GM15510 (cell line): ENCODE measurements around the gene PEPD.

Experiments
- POLR2A ChIP-seq: IDR thresholded peaks from 3 replicates; pipeline ENCODE4 v1.6.1; 2011; ENCODE audit warnings: borderline replicate concordance; ENCODE audit not compliant: insufficient read length; ENCODE audit errors: extremely low read depth

PEPD gene

GRCh38 chr19:33507021-33507956 lies 14.3 kb downstream of the PEPD start:
- TF ChIP-seq POLR2A, result no peak

DNA sequence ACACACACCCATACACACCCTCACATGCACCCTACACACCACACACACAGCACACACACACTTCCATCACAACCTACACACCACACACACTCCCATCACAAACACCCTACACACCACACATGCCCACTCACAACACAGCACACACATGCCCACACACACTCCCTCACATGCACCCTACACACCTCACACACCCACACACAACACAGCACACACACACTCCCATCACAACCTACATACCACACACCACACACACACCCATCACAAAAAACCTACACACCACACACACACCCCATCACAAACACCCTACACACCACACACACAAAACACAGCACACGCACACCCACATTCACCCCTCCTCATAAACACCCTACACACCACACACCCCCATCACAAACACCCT lies 15.1 kb downstream of the PEPD start:
- no peak for TF ChIP-seq POLR2A

DNA sequence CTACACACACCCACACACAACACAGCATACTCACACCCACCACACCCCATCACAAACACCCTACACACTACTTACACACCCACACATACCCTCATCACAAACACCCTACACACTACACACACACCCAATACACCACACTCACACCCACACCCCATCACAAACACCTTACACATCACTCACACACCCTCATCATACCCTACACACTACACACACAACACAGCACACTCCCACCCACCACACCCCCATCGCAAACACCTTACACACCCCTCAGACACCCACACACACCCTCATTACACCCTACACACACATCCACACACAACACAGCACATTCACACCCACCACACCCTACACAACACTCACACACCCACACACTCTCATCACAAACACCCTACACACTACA lies 15.8 kb downstream of the PEPD start:
- TF ChIP-seq POLR2A, result no peak

DNA sequence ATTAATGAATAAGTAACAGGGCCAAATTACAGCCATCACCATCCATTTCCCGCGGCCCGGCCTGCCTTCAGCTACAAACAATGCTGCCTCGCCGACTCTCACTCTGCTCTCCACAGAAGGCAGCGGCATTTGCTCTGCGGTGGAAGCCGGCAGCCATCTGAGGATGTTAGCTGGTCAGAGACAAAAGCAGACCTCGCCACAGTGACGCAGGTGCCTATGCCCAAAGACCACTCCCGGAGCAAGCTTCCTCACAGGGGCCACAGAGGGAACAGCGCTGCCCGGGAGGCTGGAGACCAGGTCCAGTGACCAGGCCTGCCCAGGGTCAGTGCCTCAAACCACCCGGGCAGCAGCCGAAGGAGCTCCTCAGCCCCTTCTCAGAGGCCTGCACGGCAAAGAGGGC lies 16.4 kb downstream of the PEPD start:
- no peak for TF ChIP-seq POLR2A

- TF ChIP-seq POLR2A, result no peak
Measured at GRCh38 chr19:33504058-33504444, 17.5 kb downstream of the PEPD start.

GRCh38 chr19:33503433-33504057 lies 18.0 kb downstream of the PEPD start:
- no peak for TF ChIP-seq POLR2A

GRCh38 chr19:33503030-33503429 lies 18.6 kb downstream of the PEPD start:
- no peak for TF ChIP-seq POLR2A

- no peak for TF ChIP-seq POLR2A
Measured at GRCh38 chr19:33502521-33502920, 19.1 kb downstream of the PEPD start.

GRCh38 chr19:33501693-33502356 lies 19.8 kb downstream of the PEPD start:
- TF ChIP-seq POLR2A, result no peak

- no peak for TF ChIP-seq POLR2A
Measured at GRCh38 chr19:33500991-33501390, 20.6 kb downstream of the PEPD start.

GRCh38 chr19:33500586-33500985 lies 21.0 kb downstream of the PEPD start:
- no peak for TF ChIP-seq POLR2A

DNA sequence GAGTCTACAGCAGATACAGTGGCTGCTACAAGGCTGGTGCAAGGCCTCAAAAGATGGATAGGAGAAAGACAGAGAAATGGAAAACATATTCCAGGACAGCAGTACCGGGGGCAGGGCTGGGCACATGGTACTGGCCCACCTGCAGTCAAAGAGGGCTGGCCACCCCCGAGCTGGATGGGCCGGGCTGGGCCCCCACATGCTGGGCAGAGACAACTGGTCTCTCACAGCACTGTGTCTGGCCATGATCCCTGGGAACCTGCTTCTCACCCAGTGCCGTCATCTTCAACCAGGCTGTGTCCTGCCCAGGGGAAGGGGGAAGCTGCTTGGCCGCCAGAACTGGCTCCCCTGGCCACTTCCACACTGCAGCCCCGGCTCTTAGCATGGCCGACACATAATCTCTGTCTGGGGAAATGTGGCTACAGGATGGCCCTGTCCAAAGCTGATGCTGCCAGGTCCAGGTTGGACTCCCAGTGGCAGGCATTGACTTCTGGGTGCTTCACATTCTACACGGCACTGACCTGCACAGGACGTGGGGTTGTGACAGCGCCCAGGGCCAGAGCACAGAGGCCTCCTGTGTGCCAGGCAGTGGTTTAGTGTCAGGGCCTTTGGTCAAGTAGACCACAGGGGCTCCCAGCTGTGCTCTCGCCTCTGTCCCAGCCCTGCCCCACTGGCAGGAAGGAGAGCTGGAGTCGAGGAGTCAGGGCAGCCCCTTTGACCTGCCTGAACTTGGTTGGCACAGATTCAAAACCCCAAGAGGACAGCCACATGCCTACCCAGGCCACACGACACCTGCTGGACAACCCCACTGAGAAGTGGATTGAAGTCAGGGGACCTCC lies 21.7 kb downstream of the PEPD start:
- no peak for TF ChIP-seq POLR2A

DNA sequence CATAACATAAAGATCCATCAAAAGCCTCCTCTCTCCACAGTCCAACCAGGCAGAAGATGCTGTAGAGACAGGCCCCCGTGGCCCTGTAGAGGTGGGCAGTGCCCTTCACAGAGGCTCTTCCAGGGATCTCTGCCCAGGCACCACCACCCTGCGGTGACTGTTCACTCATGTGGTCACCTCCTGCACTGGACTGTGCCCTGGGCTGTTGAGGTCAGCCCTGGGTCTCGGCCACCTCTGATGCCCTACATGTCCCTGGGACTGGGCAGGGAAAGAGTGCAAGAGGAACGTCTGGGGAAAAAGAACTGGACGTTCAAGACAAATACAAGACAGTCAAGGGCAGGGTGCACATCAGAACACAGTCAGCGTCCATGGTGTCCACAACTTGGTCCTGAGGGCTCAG lies 22.3 kb downstream of the PEPD start:
- no peak for TF ChIP-seq POLR2A

DNA sequence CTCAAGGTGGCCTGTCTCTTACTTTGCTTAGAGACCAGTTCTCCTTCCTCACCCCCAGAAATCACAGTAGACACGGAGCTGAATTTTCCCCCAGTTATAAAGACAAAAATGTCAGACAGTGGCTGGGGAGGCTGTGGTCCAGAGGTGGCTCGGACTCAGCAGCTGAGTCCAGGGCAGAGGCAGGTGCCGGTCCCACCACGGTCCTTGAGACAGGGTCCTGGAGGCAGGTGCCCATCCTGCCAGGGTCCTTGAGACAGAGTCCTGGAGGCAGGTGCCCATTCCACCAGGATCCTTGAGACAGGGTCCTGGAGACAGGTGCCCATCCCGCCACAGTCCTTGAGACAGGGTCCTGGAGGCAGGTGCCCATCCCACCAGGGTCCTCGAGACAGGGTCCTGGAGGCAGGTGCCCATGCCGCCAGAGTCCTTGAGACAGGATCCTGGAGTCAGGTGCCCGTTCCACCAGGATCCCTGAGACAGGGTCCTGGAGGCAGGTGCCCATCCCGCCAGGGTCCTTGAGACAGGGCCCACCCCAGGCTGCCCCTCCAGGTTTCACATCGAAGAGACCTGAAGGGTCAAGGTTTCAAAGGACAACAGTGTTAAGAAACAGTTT lies 23.1 kb downstream of the PEPD start:
- no peak for TF ChIP-seq POLR2A

DNA sequence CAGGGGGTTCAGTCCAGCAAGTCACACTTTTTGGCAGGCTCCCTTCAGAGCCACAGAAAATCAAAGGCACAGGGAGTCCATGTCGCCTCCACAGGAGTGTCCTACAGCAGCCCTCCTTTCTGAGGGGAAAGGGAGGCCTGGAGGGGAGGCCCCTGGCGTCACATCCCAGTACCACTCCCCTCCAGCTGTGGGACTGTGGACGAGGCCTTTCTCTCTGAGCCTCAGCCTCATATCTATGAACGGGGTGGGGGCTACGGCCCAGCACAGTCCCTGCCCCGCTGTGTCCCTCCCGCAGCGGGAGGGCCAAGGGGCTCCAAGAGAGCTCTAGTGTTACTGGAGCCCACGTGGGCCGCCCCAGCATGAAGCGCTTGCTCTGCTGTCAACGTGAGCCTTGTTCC lies 23.8 kb downstream of the PEPD start:
- TF ChIP-seq POLR2A, result no peak

- no peak for TF ChIP-seq POLR2A
Measured at GRCh38 chr19:33497131-33497777, 24.3 kb downstream of the PEPD start.
